Retina (tissue), 1 donor: ENCODE measurements around the gene CCDC102B.
"Not testable (repeated sequence)": the region's sequence is repeated elsewhere in the genome, so short reads cannot be mapped to it uniquely, and the experiment has no call there.

Source experiments
- DNase-seq: peaks from one replicate; pipeline ENCODE4 v3.0.0-alpha.2; 2016

The CCDC102B gene

GRCh38 chr18:68797871-68798270 lies at the start of gene CCDC102B:
CCDC102B (plus strand) TSS chr18:68798080; CDS start chr18:68836764, 38,684 bp downstream.
- DNase-seq: no peak

DNA sequence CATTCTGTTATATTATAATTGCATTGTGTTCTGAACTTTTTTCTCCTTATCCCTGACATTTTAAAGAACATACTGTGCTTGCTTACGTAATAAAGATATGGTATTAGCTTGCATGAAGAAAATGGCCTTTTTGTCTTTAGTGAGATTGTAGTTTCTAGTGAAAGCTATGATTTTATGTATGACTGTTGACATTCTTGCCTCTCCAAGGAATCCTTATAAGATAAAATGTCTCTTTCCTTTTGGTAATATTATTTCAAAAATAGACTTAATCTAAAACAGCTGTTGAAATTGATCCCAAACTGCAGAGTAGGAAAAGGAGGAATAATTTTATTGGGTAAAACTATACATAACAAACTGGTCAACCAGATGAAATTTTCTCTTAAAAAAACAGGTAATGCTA lies 40.8 kb upstream of the CCDC102B start:
- DNase-seq: no peak

- DNase-seq: no peak
These were observed 38.6 kb upstream of the CCDC102B start for GRCh38 chr18:68759308-68759707.

GRCh38 chr18:68763083-68763482 lies 34.8 kb upstream of the CCDC102B start:
- no peak for DNase-seq

DNA sequence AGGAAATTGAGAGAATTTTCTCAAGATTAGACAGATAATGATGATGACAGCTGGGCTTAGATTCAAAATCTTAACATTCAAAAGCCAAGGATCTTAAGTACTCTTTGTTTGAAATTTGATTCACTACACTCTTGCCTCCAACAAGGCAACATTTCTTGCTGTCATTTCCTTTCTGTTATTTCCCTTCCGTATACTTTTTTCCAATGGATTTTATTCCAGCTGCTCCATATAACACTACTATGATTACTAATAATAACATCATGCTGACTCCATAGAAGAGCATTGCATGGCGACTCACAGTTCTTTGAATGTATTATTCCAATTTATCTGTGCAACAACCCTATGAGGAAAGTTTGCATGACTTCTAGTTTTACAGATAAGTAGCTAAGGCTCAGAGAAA lies 33.9 kb upstream of the CCDC102B start:
- no peak for DNase-seq

- DNase-seq: no peak
These were observed 31.4 kb upstream of the CCDC102B start for GRCh38 chr18:68766433-68766832.

- no peak for DNase-seq
These were observed 28.4 kb upstream of the CCDC102B start for GRCh38 chr18:68769461-68769860.

GRCh38 chr18:68772268-68772667 lies 25.6 kb upstream of the CCDC102B start:
- DNase-seq: no peak

- no peak for DNase-seq
These were observed 19.5 kb upstream of the CCDC102B start for GRCh38 chr18:68778280-68778886.

- no peak for DNase-seq
These were observed 18.7 kb upstream of the CCDC102B start for GRCh38 chr18:68779169-68779568.

GRCh38 chr18:68780802-68781635 lies 16.9 kb upstream of the CCDC102B start:
- DNase-seq: no peak

DNA sequence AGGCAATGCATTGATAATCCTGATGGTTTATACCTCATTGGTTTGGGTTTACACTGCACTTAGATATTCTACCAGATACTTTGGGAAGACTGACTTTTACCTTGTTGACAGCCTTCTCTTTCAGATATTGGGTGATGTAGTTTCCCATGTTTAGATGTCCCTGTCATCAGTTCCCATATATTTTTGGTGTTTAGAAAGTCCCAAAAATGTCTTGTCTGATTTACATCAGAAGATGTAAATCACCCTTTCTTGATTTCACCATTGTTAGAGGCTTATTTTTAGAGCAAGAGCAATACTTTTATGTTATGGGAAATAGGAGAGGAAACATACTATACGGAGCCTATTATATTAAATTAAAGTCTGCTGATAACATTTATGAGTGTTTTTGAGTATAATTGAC lies 14.4 kb upstream of the CCDC102B start:
- DNase-seq: no peak

GRCh38 chr18:68784071-68784470 lies 13.8 kb upstream of the CCDC102B start:
- DNase-seq: no peak

DNA sequence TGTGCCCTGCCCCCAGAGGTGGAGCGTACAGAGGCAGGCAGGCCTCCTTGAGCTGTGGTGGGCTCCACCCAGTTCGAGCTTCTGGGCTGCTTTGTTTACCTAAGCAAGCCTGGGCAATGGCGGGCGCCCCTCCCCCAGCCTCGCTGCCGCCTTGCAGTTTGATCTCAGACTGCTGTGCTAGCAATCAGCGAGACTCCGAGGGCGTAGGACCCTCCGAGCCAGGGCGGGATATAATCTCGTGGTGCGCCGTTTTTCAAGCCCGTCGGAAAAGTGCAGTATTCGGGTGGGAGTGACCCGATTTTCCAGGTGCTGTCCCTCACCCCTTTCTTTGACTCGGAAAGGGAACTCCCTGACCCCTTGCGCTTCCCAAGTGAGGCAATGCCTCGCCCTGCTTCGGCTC lies 7.6 kb upstream of the CCDC102B start:
- not testable (repeated sequence) for DNase-seq

DNA sequence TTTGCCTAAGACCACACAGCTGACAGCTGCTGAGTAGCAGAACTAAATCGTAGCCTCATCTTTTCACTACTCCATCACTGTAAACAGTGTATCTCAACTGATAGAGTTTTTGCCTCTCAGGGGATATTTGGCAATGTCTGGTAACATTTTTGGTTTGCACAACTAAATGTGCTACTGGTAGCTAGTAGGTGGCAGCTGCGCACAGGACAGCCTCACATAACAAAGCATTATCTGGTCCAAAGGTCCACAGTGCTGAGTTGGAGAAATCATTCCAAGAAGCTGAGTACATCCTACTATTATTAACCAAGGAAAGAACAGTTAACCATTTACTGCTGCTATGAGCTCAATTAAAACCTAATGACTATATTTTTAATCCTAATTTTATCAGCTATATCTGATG lies 6.1 kb upstream of the CCDC102B start:
- no peak for DNase-seq

DNA sequence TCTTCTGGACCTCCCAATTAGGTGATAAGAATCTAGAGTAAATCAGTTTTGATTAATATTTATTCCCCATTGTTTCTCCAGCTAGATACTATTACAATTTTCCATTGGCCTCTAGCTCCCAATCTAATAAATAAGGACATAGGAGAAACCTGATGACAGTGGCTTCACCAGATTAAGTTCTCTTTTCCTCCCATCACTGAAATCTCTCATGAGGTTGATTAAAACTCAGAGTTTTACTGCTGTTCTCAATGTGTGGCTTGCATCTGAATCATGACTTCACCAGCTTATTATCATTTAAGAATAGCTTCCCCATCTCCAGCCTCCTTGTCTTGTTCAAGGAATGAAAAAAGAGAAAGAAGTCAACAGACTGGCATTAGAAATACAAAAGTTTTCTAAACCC lies 3.9 kb upstream of the CCDC102B start:
- DNase-seq: no peak

DNA sequence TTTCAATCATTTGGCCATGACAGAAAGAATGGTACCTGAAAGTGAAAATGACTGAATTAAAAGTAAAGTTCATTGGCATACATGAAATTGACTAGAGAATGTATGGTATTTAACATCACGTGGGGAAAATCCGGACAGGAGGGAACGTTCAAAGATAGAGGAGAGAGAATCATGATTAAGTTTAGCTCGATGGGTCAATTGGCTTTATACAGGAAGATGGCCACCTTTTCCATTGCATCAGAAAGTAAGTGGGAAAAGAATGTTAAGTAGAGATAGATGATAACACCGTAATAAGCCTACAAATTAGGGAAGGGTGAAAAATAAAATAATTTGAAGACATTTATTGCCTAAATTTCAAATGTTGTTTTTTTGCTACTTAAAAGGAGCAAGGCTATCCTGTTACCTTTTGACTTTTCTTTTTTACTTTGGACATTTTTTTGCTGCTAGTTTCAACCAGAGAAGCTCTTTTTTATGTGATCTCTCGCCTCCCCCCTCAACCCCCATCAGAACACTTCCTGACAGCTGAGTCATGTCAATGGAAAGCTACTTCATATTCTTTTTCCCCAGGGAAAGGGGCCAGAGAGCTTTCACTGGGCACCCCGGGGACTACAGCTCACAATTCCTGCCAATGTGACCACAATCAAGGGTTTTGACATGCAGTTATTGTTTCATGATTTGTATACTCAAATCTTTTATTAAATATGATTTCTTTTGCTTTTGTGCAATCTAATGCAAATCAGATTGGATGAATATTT lies 767 bp upstream of the CCDC102B start:
- DNase-seq: peak; percentile 5

GRCh38 chr18:68800075-68800474 lies 2.2 kb downstream of the CCDC102B start:
- DNase-seq: no peak

GRCh38 chr18:68803356-68803755 lies 5.5 kb downstream of the CCDC102B start:
- DNase-seq: no peak

GRCh38 chr18:68817584-68817983 lies 19.7 kb downstream of the CCDC102B start:
- DNase-seq: no peak

DNA sequence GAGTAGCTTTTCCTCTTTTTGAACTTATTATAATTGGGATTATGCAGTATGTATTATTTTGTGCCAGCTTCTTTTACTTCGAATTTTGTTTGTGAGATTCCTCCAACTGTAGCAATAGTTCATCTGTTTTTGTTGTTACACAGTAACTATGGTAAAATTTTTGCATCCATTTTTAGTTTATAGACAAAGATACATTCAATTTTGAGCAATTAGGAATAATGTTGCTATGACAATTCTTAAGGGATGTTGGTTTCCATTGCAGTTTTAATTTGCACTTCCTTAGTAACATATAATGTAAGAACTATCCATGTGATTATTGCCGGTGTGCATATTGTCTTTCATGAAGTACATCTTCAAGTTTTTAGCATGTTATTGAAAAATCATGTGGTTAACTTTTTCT lies 20.7 kb downstream of the CCDC102B start:
- DNase-seq: no peak

DNA sequence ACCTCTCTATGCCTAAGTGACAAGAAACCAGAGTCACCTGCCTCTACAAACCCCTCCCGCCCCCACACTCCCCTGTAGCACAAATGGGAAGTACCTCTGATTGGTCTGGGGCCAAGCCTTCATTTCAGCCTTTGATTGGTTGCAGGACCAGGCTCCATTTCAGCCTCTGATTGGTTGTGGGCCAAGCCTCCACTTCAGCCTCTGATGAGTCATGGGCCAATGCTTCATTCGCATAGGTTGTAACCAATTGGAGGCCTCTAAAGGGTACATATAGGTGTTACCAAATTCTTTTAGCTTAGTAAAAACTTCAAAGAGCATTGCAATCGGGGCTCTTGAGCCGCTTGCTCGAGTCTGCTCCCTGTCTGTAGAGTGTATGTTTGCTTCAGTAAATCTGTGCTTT lies 25.0 kb downstream of the CCDC102B start:
- DNase-seq: no peak

- DNase-seq: no peak
These were observed 28.2 kb downstream of the CCDC102B start for GRCh38 chr18:68826121-68826520.
